IMR-90 (cell line): ENCODE results near the gene IL10. TPM values are rescaled to one million over a fixed set of nuclear protein-coding genes. Genes with fewer than 3 reads are reported as not detected.
A peak's percentile ranks its signal among the peaks of the same experiment; 100 is the strongest.

Experiments
- ATAC-seq: fragments of 200-7000 bp; cut with Tn5 transposase; 2 replicates; pipeline ENCODE4 v1.9.1; 2020; ENCODE audit warnings: low read depth, mild to moderate bottlenecking, moderate library complexity
- BruUV-seq: library from RNA; stranded (reverse); fragments of 400-500 nt; replicated peaks from 2 replicates; lab custom pipeline; 2021; lab: Mats Ljungman, UMichigan
- CTCF ChIA-PET: fragments of 300-600 bp; formaldehyde crosslinking; extraction: SDS; loops from one replicate; lab custom pipeline; 2021; ENCODE audit warnings: antibody characterized with exemption; lab: Yijun Ruan, JAX
- POLR2A ChIA-PET: fragments of 300-600 bp; sonication (Branson Sonifier 250); formaldehyde crosslinking; loops from one replicate; lab custom pipeline; 2022; ENCODE audit warnings: antibody characterized with exemption; ENCODE audit not compliant: unreplicated experiment; lab: Charles Lee
- DNase-seq: peaks from one replicate; pipeline ENCODE4 v3.0.0; 2013
- H2AFZ ChIP-seq: replicated peaks from 2 replicates; pipeline ENCODE3; 2013; ENCODE audit warnings: low read length, mild to moderate bottlenecking; ENCODE audit not compliant: poor library complexity
- H2AK5ac ChIP-seq: 2 replicates; pipeline ENCODE4 v1.6.1; 2013; ENCODE audit warnings: low read depth, low read length, inconsistent platforms
- H2AK9ac ChIP-seq: replicated peaks from 2 replicates; pipeline ENCODE3; 2013; ENCODE audit warnings: mild to moderate bottlenecking, low read depth, low read length, moderate library complexity; ENCODE audit not compliant: poor library complexity
- H2BK120ac ChIP-seq: 2 replicates; pipeline ENCODE4 v1.6.1; 2013; ENCODE audit warnings: low read depth, low read length, inconsistent platforms
- H2BK15ac ChIP-seq: 3 replicates; pipeline ENCODE4 v1.6.1; 2013; ENCODE audit warnings: low read depth, low read length, inconsistent platforms
- H2BK20ac ChIP-seq: 2 replicates; pipeline ENCODE4 v1.6.1; 2013; ENCODE audit warnings: low read depth, mild to moderate bottlenecking, inconsistent platforms, low read length, moderate library complexity
- H2BK5ac ChIP-seq: 2 replicates; pipeline ENCODE4 v1.6.1; 2013; ENCODE audit warnings: mild to moderate bottlenecking, low read depth, low read length, inconsistent platforms; ENCODE audit not compliant: poor library complexity, severe bottlenecking
- H3K14ac ChIP-seq: replicated peaks from 2 replicates; pipeline ENCODE4 v1.6.1; 2013; ENCODE audit warnings: low read depth, low read length, inconsistent platforms
- H3K18ac ChIP-seq: 2 replicates; pipeline ENCODE4 v1.6.1; 2013; ENCODE audit warnings: low read depth, low read length, control low read depth
- H3K23ac ChIP-seq: 2 replicates; pipeline ENCODE4 v1.6.1; 2013; ENCODE audit warnings: low read depth, low read length, inconsistent platforms
- H3K27ac ChIP-seq: 2 replicates; pipeline ENCODE4 v1.5.1; 2013; ENCODE audit warnings: mild to moderate bottlenecking, control low read depth, low read length; ENCODE audit not compliant: insufficient read depth
- H3K27me3 ChIP-seq: 2 replicates; pipeline ENCODE4 v1.6.1; 2013; ENCODE audit warnings: low read length; ENCODE audit not compliant: control insufficient read depth, insufficient read depth
- H3K36me3 ChIP-seq: 2 replicates; pipeline ENCODE4 v1.6.1; 2013; ENCODE audit warnings: low read length, mixed read lengths; ENCODE audit not compliant: control insufficient read depth, insufficient read depth
- H3K4ac ChIP-seq: 2 replicates; pipeline ENCODE4 v1.6.1; 2013; ENCODE audit warnings: low read depth, low read length, inconsistent platforms
- H3K4me1 ChIP-seq: 2 replicates; pipeline ENCODE4 v1.6.1; 2013; ENCODE audit warnings: low read length, mixed read lengths; ENCODE audit not compliant: control insufficient read depth, insufficient read depth
- H3K4me2 ChIP-seq: 2 replicates; pipeline ENCODE4 v1.6.1; 2013; ENCODE audit warnings: low read depth, mild to moderate bottlenecking, control low read depth, low read length, moderate library complexity
- H3K4me3 ChIP-seq: 2 replicates; pipeline ENCODE4 v1.5.1; 2013; ENCODE audit warnings: low read depth, mild to moderate bottlenecking, control low read depth, low read length, moderate library complexity; ENCODE audit not compliant: insufficient read depth
- H3K56ac ChIP-seq: 2 replicates; pipeline ENCODE4 v1.6.1; 2013; ENCODE audit warnings: low read length, inconsistent platforms; ENCODE audit not compliant: insufficient read depth; ENCODE audit errors: extremely low read depth
- H3K79me1 ChIP-seq, 2 experiments: 2 replicates each; pipeline ENCODE4 v1.6.1; 2013; ENCODE audit warnings: low read length in 2 of 2, inconsistent platforms in 1 of 2, low read depth in 1 of 2
- H3K9ac ChIP-seq: 2 replicates; pipeline ENCODE4 v1.6.1; 2013; ENCODE audit warnings: low read depth, low read length, control low read depth
- H3K9me1 ChIP-seq: 2 replicates; pipeline ENCODE4 v1.6.1; 2013; ENCODE audit warnings: low read length, inconsistent platforms; ENCODE audit not compliant: insufficient read depth
- H3K9me3 ChIP-seq: 2 replicates; pipeline ENCODE4 v1.6.1; 2013; ENCODE audit warnings: low read length; ENCODE audit not compliant: control insufficient read depth, insufficient read depth
- H4K20me1 ChIP-seq: 2 replicates; pipeline ENCODE4 v1.6.1; 2013; ENCODE audit warnings: low read length, inconsistent platforms; ENCODE audit not compliant: insufficient read depth
- H4K5ac ChIP-seq: 2 replicates; pipeline ENCODE4 v1.6.1; 2013; ENCODE audit warnings: mild to moderate bottlenecking, low read depth, low read length, control low read depth
- H4K8ac ChIP-seq, 2 experiments: 2 replicates each; pipeline ENCODE4 v1.6.1; 2013; ENCODE audit warnings: low read depth in 2 of 2, low read length in 2 of 2, control low read depth in 1 of 2, inconsistent platforms in 1 of 2
- H4K91ac ChIP-seq: 2 replicates; pipeline ENCODE4 v1.6.1; 2013; ENCODE audit warnings: low read depth, low read length, inconsistent platforms; ENCODE audit not compliant: insufficient read depth
- CEBPB ChIP-seq: IDR thresholded peaks from 2 replicates; pipeline ENCODE4 v1.6.1; 2012; ENCODE audit warnings: low read depth, low read length, improper control_type of control experiment
- RAD21 ChIP-seq: IDR thresholded peaks from 2 replicates; pipeline ENCODE4 v1.6.1; 2012; ENCODE audit warnings: low read length, improper control_type of control experiment
- SMC3 ChIP-seq: fragments of 150-350 bp; IDR thresholded peaks from 2 replicates; pipeline ENCODE4 v1.6.1; 2016; ENCODE audit warnings: low read depth, mild to moderate bottlenecking, antibody characterized with exemption, low read length, moderate library complexity
- USF2 ChIP-seq: fragments of 150-350 bp; IDR thresholded peaks from 2 replicates; pipeline ENCODE4 v1.6.1; 2017; ENCODE audit warnings: mild to moderate bottlenecking, antibody characterized with exemption, low read length, low read depth
- whole genome bisulfite sequencing, 2 experiments: methylation state at CpG; one replicate each; pipeline versions ENCODE4 v1.1.5 to v1.1.7; 2013; ENCODE audit warnings: missing lambda C conversion rate in 2 of 2; ENCODE audit not compliant: insufficient read length in 1 of 2; ENCODE audit errors: extremely low coverage in 2 of 2; 5-methylcytosine and 5-hydroxymethylcytosine counted together
- dilution Hi-C: fragments of 300-500 bp; cut with HindIII; formaldehyde crosslinking; loops from one replicate; pipeline ENCODE4 v1.14.3; 2018; ENCODE audit warnings: low sequenced_read_pairs; ENCODE audit not compliant: unreplicated experiment
- in situ Hi-C: fragments of 300-500 bp; cut with MboI; formaldehyde crosslinking; loops from 3 replicates; pipeline ENCODE4 v1.14.3; 2019; ENCODE audit warnings: low sequenced_read_pairs, inconsistent platforms, mixed read lengths
- intact Hi-C: fragments of 100-400 bp; cut with micrococcal nuclease; formaldehyde crosslinking; loops from 2 replicates; pipeline ENCODE4 v1.10.0; 2022
- polyA plus RNA-seq, 3 experiments: library from polyadenylated mRNA; depleted of rRNA; stranded (reverse); fragments of >200 nt; gene quantifications; 2 replicates each; pipeline ENCODE4 v1.2.3, GENCODE V29; 2012; ENCODE audit warnings: low replicate concordance in 1 of 3
- total RNA-seq: library from RNA; depleted of rRNA; stranded (reverse); fragments of >200 nt; gene quantifications from 2 replicates; pipeline ENCODE4 v1.2.3, GENCODE V29; 2012
- TF ChIP-seq, protein P1 (sequence below): fragments of 150-350 bp; IDR thresholded peaks from 2 replicates; pipeline ENCODE4 v1.6.1; 2016; ENCODE audit warnings: low read depth, mild to moderate bottlenecking, low read length, moderate library complexity, borderline replicate concordance
- TF ChIP-seq, protein P2 (sequence below): conservative IDR thresholded peaks from 2 replicates; pipeline ENCODE4 v1.5.1; 2012; ENCODE audit warnings: mild to moderate bottlenecking, low read depth, low read length, improper control_type of control experiment

Gene IL10
- total and polyA plus RNA-seq, 2 of the 4 experiments (the other 2 are of a cell fraction) = not detected

GRCh38 chr1:206809504-206810084 is 37.3 kb upstream of the IL10 start:
- ChIA-PET CTCF (interaction anchor here (0.6 to 3.2 kb wide), 22 partner anchors 11 to 179 kb away, joined by 3 to 39 read pairs (median 4); partner anchors contain the start of genes DYRK3 and IL19), POLR2A (no interaction called here)
- 60% methylated on average over 1 of the region's 4 CpGs; no CpG with 5 or more reads in 1 of the 2 experiments for WGBS, 2 experiments
- no peak overlapping the region for H2BK5ac ChIP-seq
- no peak overlapping the region for H3K56ac ChIP-seq
- H3K23ac ChIP-seq = no peak overlapping the region
- in situ Hi-C loops = loop anchor here (5.0 kb wide), 2 partner anchors 72 to 103 kb away; no protein-coding TSS in a partner anchor
- no peak overlapping the region for H3K4ac ChIP-seq
- no peak overlapping the region for H3K4me2 ChIP-seq
- H4K20me1 ChIP-seq = no peaks in the 10 kb centered on the region
- TF ChIP-seq SMC3 = peak; percentile 74
- TF ChIP-seq CEBPB = peak; percentile 43
- no peak for TF ChIP-seq USF2
- TF ChIP-seq, protein P1, sequence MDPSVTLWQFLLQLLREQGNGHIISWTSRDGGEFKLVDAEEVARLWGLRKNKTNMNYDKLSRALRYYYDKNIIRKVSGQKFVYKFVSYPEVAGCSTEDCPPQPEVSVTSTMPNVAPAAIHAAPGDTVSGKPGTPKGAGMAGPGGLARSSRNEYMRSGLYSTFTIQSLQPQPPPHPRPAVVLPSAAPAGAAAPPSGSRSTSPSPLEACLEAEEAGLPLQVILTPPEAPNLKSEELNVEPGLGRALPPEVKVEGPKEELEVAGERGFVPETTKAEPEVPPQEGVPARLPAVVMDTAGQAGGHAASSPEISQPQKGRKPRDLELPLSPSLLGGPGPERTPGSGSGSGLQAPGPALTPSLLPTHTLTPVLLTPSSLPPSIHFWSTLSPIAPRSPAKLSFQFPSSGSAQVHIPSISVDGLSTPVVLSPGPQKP = no peak
- TF ChIP-seq, protein P2, sequence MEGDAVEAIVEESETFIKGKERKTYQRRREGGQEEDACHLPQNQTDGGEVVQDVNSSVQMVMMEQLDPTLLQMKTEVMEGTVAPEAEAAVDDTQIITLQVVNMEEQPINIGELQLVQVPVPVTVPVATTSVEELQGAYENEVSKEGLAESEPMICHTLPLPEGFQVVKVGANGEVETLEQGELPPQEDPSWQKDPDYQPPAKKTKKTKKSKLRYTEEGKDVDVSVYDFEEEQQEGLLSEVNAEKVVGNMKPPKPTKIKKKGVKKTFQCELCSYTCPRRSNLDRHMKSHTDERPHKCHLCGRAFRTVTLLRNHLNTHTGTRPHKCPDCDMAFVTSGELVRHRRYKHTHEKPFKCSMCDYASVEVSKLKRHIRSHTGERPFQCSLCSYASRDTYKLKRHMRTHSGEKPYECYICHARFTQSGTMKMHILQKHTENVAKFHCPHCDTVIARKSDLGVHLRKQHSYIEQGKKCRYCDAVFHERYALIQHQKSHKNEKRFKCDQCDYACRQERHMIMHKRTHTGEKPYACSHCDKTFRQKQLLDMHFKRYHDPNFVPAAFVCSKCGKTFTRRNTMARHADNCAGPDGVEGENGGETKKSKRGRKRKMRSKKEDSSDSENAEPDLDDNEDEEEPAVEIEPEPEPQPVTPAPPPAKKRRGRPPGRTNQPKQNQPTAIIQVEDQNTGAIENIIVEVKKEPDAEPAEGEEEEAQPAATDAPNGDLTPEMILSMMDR = peak; percentile 61
- peak; percentile 68 for TF ChIP-seq RAD21
- H3K79me1 ChIP-seq = no peaks in the 10 kb centered on the region
- H3K4me1 ChIP-seq = no peaks in the 10 kb centered on the region
- BruUV-seq = no TSS peak
- intact Hi-C loops = loop anchor here (1.0 to 2.0 kb wide), 2 partner anchors 83 to 103 kb away; no protein-coding TSS in a partner anchor
- no peak overlapping the region for H3K4me3 ChIP-seq
- H3K27me3 ChIP-seq = 0 out of 2 replicates have a peak, but pooled peaks cover 3% of the 10 kb centered on the region
- no peak overlapping the region for H2AK9ac ChIP-seq
- no peak overlapping the region for H4K8ac ChIP-seq
- H3K18ac ChIP-seq = no peak overlapping the region
- ATAC-seq = peak; percentile 66
- no peak overlapping the region for H4K5ac ChIP-seq
- peak; percentile 45 for DNase-seq
- dilution Hi-C loops = no loop called here
- no peaks in the 10 kb centered on the region for H3K9me1 ChIP-seq
- H4K91ac ChIP-seq = no peak overlapping the region
- H3K27ac ChIP-seq = no peak overlapping the region
- H2AFZ ChIP-seq = no peak overlapping the region
- H2BK20ac ChIP-seq = no peak overlapping the region
- peaks cover 2% of the 10 kb centered on the region; the same call in 1 of the 2 replicates for H3K9me3 ChIP-seq
- no peaks in the 10 kb centered on the region for H3K36me3 ChIP-seq
- H2BK15ac ChIP-seq = no peak overlapping the region
- H3K14ac ChIP-seq = no peak overlapping the region
- H2BK120ac ChIP-seq = no peak overlapping the region
- H2AK5ac ChIP-seq = no peak overlapping the region
- no peak overlapping the region for H3K9ac ChIP-seq
